Measurements from ENCODE around the gene DMXL2.

- TF ChIP-seq CTCF (conservative IDR thresholded peaks at IDR 0.05; ENCODE audit: low read depth, low read length) (no peak), EZH2 (IDR thresholded peaks at IDR 0.05; ENCODE audit: low read length, unreplicated experiment) (no peak), EZH2phosphoT487 (IDR thresholded peaks at IDR 0.05; ENCODE audit: borderline replicate concordance, low read length) (no peak)
Observed at GRCh38 chr15:51524376-51524775, 98.2 kb downstream of the DMXL2 start.

Data from PC-3 (cell line).